ENCODE data around the gene CLSTN1. TPM values are rescaled to one million over a fixed set of nuclear protein-coding genes. Genes with fewer than 3 reads are reported as not detected.

Gene CLSTN1
- total RNA-seq, 1 experiment from 2014 or later: 119 TPM

- no peak overlapping the region for H3K27ac Mint-ChIP-seq
- peaks cover 10% of the 10 kb centered on the region for H3K4me1 Mint-ChIP-seq
- H3K4me3 Mint-ChIP-seq: no peak overlapping the region
- no peak for TF ChIP-seq EMX1 (CRISPR knock-in tag; IDR thresholded peaks at IDR 0.05)
- TF ChIP-seq NFATC4 (CRISPR knock-in tag; IDR thresholded peaks at IDR 0.05): no peak
- no peak for TF ChIP-seq SOX15 (CRISPR knock-in tag; IDR thresholded peaks at IDR 0.05)
- TF ChIP-seq ESRRA (CRISPR knock-in tag; IDR thresholded peaks at IDR 0.05; ENCODE audit: borderline replicate concordance): no peak
- ATAC-seq: no peak
- peaks cover 7% of the 10 kb centered on the region for H3K9me3 Mint-ChIP-seq
- no peak for DNase-seq (ENCODE audit: low spot score)
- H3K27me3 Mint-ChIP-seq (ENCODE audit: low read depth): no peaks in the 10 kb centered on the region
- CTCF ChIA-PET: interaction anchor here (0.8 to 4.5 kb wide), 5 partner anchors 11 to 1095 kb away, joined by 3 to 39 read pairs (median 6); no protein-coding TSS in a partner anchor
- peaks cover 5% of the 10 kb centered on the region; the same call in 1 of the 2 replicates for H3K36me3 Mint-ChIP-seq
- POLR2A ChIA-PET: no interaction called here
Observed at GRCh38 chr1:9703681-9704080, 120.1 kb downstream of the CLSTN1 start.

DNA sequence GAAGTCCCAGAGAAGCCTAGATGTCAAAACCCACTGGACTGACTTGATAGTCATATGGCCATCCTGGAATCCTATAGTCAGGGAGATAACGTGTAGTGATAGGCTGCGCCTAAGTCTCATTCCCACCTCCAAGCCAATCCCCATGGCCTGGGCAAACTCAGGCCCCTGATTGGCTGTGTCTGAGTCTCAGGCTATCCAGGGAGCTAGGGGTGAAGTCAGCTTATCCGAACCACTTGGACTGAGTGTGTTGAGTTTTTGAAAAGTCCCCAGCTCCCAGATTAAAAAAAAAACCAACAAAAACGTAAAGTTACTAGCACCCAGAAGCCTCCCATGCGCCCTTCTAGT lies 120.6 kb downstream of the CLSTN1 start:
- TF ChIP-seq USF1 (CRISPR knock-in tag; IDR thresholded peaks at IDR 0.05) (no peak), NFYB (CRISPR knock-in tag; conservative IDR thresholded peaks at IDR 0.05; ENCODE audit: low read depth) (peak; percentile 35; the same call in 1 of the 2 replicates)
- DNase-seq (ENCODE audit: low spot score) (no peak), ATAC-seq (peak; percentile 30; the same call in 1 of the 2 replicates)
- POLR2A ChIA-PET: no interaction called here
- Mint-ChIP-seq H3K27ac (no peak overlapping the region), H3K4me3 (no peak overlapping the region), H3K27me3 (ENCODE audit: low read depth) (no peaks in the 10 kb centered on the region), H3K9me3 (peaks cover 7% of the 10 kb centered on the region), H3K4me1 (peaks cover 10% of the 10 kb centered on the region), H3K36me3 (peaks cover 5% of the 10 kb centered on the region; the same call in 1 of the 2 replicates)
- CTCF ChIA-PET: interaction anchor here (0.6 to 4.5 kb wide), 7 partner anchors 11 to 1095 kb away, joined by 3 to 39 read pairs (median 4); no protein-coding TSS in a partner anchor

DNA sequence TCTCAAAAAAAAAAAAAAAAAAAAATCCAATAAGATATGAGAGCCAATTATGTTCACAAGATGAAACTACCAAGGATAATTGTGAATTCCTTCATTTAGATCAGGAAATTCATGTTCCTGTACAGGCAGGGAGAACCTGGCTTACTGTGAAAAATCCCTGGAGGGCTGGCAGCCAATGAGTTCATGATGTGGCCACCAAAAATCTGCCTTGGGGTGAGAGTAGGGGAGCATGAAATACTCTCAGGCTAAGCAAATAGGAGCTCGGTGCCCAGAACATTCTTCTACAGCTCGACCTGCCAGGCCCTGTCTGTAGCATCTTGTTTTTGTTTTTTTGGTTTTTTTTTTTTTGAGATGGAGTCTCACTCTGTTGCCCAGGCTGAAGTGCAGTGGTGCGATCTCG lies 122.1 kb downstream of the CLSTN1 start:
- Mint-ChIP-seq H3K4me3 (no peak overlapping the region), H3K36me3 (peaks cover 5% of the 10 kb centered on the region; the same call in 1 of the 2 replicates), H3K27me3 (ENCODE audit: low read depth) (no peaks in the 10 kb centered on the region), H3K27ac (no peak overlapping the region), H3K4me1 (peaks cover 10% of the 10 kb centered on the region), H3K9me3 (peaks cover 7% of the 10 kb centered on the region)
- ChIA-PET CTCF (interaction anchor here (0.8 to 4.5 kb wide), 5 partner anchors 13 to 86 kb away, joined by 3 to 39 read pairs (median 6); no protein-coding TSS in a partner anchor), POLR2A (interaction anchor here (0.7 kb wide), 2 partner anchors 20 to 686 kb away, joined by 3 to 4 read pairs; no protein-coding TSS in a partner anchor)
- DNase-seq (ENCODE audit: low spot score): no peak
- no peak for ATAC-seq
- no peak for TF ChIP-seq FOXP1 (CRISPR knock-in tag; IDR thresholded peaks at IDR 0.05; ENCODE audit: borderline replicate concordance)
- TF ChIP-seq TEAD1 (CRISPR knock-in tag; IDR thresholded peaks at IDR 0.05): no peak
- TF ChIP-seq, protein P1, sequence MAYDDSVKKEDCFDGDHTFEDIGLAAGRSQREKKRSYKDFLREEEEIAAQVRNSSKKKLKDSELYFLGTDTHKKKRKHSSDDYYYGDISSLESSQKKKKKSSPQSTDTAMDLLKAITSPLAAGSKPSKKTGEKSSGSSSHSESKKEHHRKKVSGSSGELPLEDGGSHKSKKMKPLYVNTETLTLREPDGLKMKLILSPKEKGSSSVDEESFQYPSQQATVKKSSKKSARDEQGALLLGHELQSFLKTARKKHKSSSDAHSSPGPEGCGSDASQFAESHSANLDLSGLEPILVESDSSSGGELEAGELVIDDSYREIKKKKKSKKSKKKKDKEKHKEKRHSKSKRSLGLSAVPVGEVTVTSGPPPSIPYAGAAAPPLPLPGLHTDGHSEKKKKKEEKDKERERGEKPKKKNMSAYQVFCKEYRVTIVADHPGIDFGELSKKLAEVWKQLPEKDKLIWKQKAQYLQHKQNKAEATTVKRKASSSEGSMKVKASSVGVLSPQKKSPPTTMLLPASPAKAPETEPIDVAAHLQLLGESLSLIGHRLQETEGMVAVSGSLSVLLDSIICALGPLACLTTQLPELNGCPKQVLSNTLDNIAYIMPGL (CRISPR knock-in tag; IDR thresholded peaks at IDR 0.05): no peak
- TF ChIP-seq, protein P2, sequence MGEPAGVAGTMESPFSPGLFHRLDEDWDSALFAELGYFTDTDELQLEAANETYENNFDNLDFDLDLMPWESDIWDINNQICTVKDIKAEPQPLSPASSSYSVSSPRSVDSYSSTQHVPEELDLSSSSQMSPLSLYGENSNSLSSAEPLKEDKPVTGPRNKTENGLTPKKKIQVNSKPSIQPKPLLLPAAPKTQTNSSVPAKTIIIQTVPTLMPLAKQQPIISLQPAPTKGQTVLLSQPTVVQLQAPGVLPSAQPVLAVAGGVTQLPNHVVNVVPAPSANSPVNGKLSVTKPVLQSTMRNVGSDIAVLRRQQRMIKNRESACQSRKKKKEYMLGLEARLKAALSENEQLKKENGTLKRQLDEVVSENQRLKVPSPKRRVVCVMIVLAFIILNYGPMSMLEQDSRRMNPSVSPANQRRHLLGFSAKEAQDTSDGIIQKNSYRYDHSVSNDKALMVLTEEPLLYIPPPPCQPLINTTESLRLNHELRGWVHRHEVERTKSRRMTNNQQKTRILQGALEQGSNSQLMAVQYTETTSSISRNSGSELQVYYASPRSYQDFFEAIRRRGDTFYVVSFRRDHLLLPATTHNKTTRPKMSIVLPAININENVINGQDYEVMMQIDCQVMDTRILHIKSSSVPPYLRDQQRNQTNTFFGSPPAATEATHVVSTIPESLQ (CRISPR knock-in tag; IDR thresholded peaks at IDR 0.05): no peak
- TF ChIP-seq ZNF263 (CRISPR knock-in tag; IDR thresholded peaks at IDR 0.05; ENCODE audit: low read depth): no peak
- TF ChIP-seq STAT6 (CRISPR knock-in tag; conservative IDR thresholded peaks at IDR 0.05; ENCODE audit: low read depth): no peak
- no peak for TF ChIP-seq ATF1 (CRISPR knock-in tag; IDR thresholded peaks at IDR 0.05)
- TF ChIP-seq, protein P3, sequence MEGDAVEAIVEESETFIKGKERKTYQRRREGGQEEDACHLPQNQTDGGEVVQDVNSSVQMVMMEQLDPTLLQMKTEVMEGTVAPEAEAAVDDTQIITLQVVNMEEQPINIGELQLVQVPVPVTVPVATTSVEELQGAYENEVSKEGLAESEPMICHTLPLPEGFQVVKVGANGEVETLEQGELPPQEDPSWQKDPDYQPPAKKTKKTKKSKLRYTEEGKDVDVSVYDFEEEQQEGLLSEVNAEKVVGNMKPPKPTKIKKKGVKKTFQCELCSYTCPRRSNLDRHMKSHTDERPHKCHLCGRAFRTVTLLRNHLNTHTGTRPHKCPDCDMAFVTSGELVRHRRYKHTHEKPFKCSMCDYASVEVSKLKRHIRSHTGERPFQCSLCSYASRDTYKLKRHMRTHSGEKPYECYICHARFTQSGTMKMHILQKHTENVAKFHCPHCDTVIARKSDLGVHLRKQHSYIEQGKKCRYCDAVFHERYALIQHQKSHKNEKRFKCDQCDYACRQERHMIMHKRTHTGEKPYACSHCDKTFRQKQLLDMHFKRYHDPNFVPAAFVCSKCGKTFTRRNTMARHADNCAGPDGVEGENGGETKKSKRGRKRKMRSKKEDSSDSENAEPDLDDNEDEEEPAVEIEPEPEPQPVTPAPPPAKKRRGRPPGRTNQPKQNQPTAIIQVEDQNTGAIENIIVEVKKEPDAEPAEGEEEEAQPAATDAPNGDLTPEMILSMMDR (IDR thresholded peaks at IDR 0.05): no peak
- TF ChIP-seq CBFB (CRISPR knock-in tag; IDR thresholded peaks at IDR 0.05; ENCODE audit: low read depth): no peak
- TF ChIP-seq E2F4 (CRISPR knock-in tag; IDR thresholded peaks at IDR 0.05; ENCODE audit: borderline replicate concordance, low read depth): no peak
- TF ChIP-seq USF2 (CRISPR knock-in tag; IDR thresholded peaks at IDR 0.05): no peak
- TF ChIP-seq KAT7 (CRISPR knock-in tag; IDR thresholded peaks at IDR 0.05; ENCODE audit: borderline replicate concordance): no peak
- TF ChIP-seq ZNF396 (CRISPR knock-in tag; IDR thresholded peaks at IDR 0.05; ENCODE audit: borderline replicate concordance): no peak
